Right atrium auricular region (tissue), 2 donors: ENCODE data around the gene ABHD5. TPM values are rescaled to one million over a fixed set of nuclear protein-coding genes. Genes with fewer than 3 reads are reported as not detected.
A peak's percentile ranks its signal among the peaks of the same experiment; 100 is the strongest.

ENCODE experiments used
- DNase-seq: peaks from one replicate; pipeline ENCODE4 v3.0.0-alpha.2; 2019; ENCODE audit warnings: low spot score
- H3K27ac ChIP-seq, 2 donors: fragments of 200-600 bp; sonication (generic); 1 replicate in 1 of 2; 2 replicates in 1 of 2; pipeline ENCODE4 v1.5.1; 2016 to 2019
- H3K27me3 ChIP-seq, 2 donors: fragments of 200-600 bp; sonication (generic); one replicate each; pipeline versions ENCODE4 v1.5.1 to v1.6.0; 2017 to 2019
- H3K36me3 ChIP-seq: fragments of 200-600 bp; sonication (generic); one replicate; pipeline ENCODE4 v1.5.1; 2016
- H3K4me1 ChIP-seq, 2 donors: fragments of 200-600 bp; sonication (generic); one replicate each; pipeline versions ENCODE4 v1.5.1 to v1.6.0; 2017 to 2019
- H3K4me3 ChIP-seq, 2 donors: fragments of 200-600 bp; sonication (generic); 1 replicate in 1 of 2; 2 replicates in 1 of 2; pipeline ENCODE4 v1.5.1; 2017 to 2019; ENCODE audit warnings: mild to moderate bottlenecking in 1 of 2, moderate library complexity in 1 of 2
- H3K9me3 ChIP-seq, 2 donors: fragments of 200-600 bp; sonication (generic); one replicate each; pipeline ENCODE4 v1.5.1; 2019
- CTCF ChIP-seq, 2 donors: fragments of 200-600 bp; sonication (generic); IDR thresholded peaks; one replicate each; pipeline ENCODE4 v1.5.1; 2019; ENCODE audit warnings: antibody characterized with exemption in 2 of 2
- total RNA-seq, 2 donors: library from RNA; depleted of rRNA; stranded (reverse); fragments of >200 nt; gene quantifications; one replicate each; pipeline ENCODE4 v1.1.0, GENCODE V29; 2016

Gene ABHD5
- total RNA-seq, 2 donors from 2014 or later: 16.4 to 20.2 TPM

GRCh38 chr3:43776101-43776500 lies 85.4 kb downstream of the ABHD5 start:
- H3K9me3 ChIP-seq: no peaks in the 10 kb centered on the region
- H3K27me3 ChIP-seq: no peaks in the 10 kb centered on the region
- H3K4me1 ChIP-seq: peaks cover 0 to 15% of the 10 kb centered on the region in 2 donors
- no peak overlapping the region for H3K4me3 ChIP-seq
- H3K36me3 ChIP-seq: no peaks in the 10 kb centered on the region
- no peak overlapping the region for H3K27ac ChIP-seq
- no peak for DNase-seq
- no peak for TF ChIP-seq CTCF (IDR thresholded peaks at IDR 0.05)

GRCh38 chr3:43779850-43780249 lies 89.1 kb downstream of the ABHD5 start:
- Histone ChIP-seq H3K27me3 (no peaks in the 10 kb centered on the region), H3K27ac (no peak overlapping the region), H3K4me1 (no peaks in the 10 kb centered on the region)

GRCh38 chr3:43782541-43782940 lies 91.8 kb downstream of the ABHD5 start:
- Histone ChIP-seq H3K4me1 (no peaks in the 10 kb centered on the region), H3K36me3 (no peaks in the 10 kb centered on the region), H3K9me3 (no peaks in the 10 kb centered on the region), H3K27ac (no peak overlapping the region), H3K4me3 (no peak overlapping the region), H3K27me3 (no peaks in the 10 kb centered on the region)
- peak; percentile 21 for DNase-seq
- no peak for TF ChIP-seq CTCF (IDR thresholded peaks at IDR 0.05)

More at GRCh38 chr3:43779850-43780249, 89.1 kb downstream of the ABHD5 start:
- no peak for TF ChIP-seq CTCF (IDR thresholded peaks at IDR 0.05)
- H3K9me3 ChIP-seq: no peaks in the 10 kb centered on the region
- DNase-seq: no peak
- H3K4me3 ChIP-seq: no peak overlapping the region
- no peaks in the 10 kb centered on the region for H3K36me3 ChIP-seq

Other genes with a start within 250 kb of the ABHD5 start
- 10 to 100 TPM in 1 of 2 donors, 1 to 10 TPM in 1; 9.6 to 11.3 TPM for gene ANO10, start 68.9 kb upstream of the ABHD5 start, total RNA-seq